ENCODE measurements around the gene YTHDC1. TPM values are rescaled to one million over a fixed set of nuclear protein-coding genes. Genes with fewer than 3 reads are reported as not detected.

Gene YTHDC1
- 30.2 and 39.9 TPM in 2 replicates for total RNA-seq

GRCh38 chr4:68349649-68350360 is at the start of gene YTHDC1:
TSS of gene YTHDC1 (minus strand) at chr4:68350090. CDS start at chr4:68349753, 337 bp downstream.

Other genes starting within 250 kb of the YTHDC1 start
- not detected in 2 replicates for gene TMPRSS11F, start 220.2 kb downstream of the YTHDC1 start, total RNA-seq
- not detected in 2 replicates for gene TMPRSS11B, start 104.4 kb downstream of the YTHDC1 start, total RNA-seq
- not detected in 2 replicates for gene TMPRSS11E, start 97.4 kb upstream of the YTHDC1 start, total RNA-seq
- gene UGT2B17, start 226.2 kb upstream of the YTHDC1 start, total RNA-seq = not detected in 2 replicates